ENCODE measurements around the gene TOP3A. TPM values are rescaled to one million over a fixed set of nuclear protein-coding genes. Genes with fewer than 3 reads are reported as not detected.

The TOP3A gene
- total RNA-seq, 1 donor from 2014 or later, result 49.2 TPM

DNA sequence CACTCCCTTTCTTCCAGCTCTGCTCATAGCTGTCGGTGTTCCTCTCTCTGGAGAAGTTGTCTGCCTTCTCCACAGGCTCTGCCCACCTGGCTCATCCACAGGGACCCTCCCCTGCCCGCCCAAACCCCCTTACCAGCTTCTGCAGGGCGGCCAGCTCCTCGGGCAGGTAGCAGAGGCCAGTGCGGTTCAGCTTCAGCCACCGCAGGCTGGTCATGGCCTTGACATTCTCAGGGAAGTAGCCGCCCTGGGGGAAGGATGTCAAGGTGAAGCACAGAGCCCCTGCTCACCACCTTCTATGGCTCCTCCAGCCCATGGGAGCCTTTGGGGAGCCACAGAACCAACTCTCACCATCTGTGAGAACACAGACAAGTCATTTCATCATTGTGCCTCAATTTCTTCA, 58.0 kb downstream of the TOP3A start:
- H3K36me3 Mint-ChIP-seq, result peaks cover 3% of the 10 kb centered on the region
- peaks cover 3% of the 10 kb centered on the region for H3K27me3 Mint-ChIP-seq (ENCODE audit: insufficient read depth, low read depth)

GRCh38 chr17:18256351-18256750, 58.4 kb downstream of the TOP3A start:
- Histone ChIP-seq H3K27me3 (no peaks in the 10 kb centered on the region), H3K4me1 (peaks cover 12% of the 10 kb centered on the region), H3F3A (ENCODE audit: low read depth) (peaks cover 28% of the 10 kb centered on the region), H3K9ac (no peak overlapping the region), H2AFZ (replicated peaks) (no peak overlapping the region), H3K27ac (no peak overlapping the region), H4K20me1 (ENCODE audit: low read depth) (peaks cover 36% of the 10 kb centered on the region), H3K4me2 (no peak overlapping the region), H3K9me3 (ENCODE audit: low read depth) (no peaks in the 10 kb centered on the region), H3K36me3 (no peaks in the 10 kb centered on the region), H3K4me3 (no peak overlapping the region), H3K79me2 (ENCODE audit: low read depth) (peaks cover 22% of the 10 kb centered on the region)
- H3K4me1 Mint-ChIP-seq, result peaks cover 25% of the 10 kb centered on the region
- no peak for DNase-seq (ENCODE audit: low spot score)
- H3K9me3 Mint-ChIP-seq, result no peaks in the 10 kb centered on the region
- H3K27ac Mint-ChIP-seq, result no peak overlapping the region
- peak overlapping the region; percentile 48 for H3K4me3 Mint-ChIP-seq
- TF ChIP-seq, protein P1, sequence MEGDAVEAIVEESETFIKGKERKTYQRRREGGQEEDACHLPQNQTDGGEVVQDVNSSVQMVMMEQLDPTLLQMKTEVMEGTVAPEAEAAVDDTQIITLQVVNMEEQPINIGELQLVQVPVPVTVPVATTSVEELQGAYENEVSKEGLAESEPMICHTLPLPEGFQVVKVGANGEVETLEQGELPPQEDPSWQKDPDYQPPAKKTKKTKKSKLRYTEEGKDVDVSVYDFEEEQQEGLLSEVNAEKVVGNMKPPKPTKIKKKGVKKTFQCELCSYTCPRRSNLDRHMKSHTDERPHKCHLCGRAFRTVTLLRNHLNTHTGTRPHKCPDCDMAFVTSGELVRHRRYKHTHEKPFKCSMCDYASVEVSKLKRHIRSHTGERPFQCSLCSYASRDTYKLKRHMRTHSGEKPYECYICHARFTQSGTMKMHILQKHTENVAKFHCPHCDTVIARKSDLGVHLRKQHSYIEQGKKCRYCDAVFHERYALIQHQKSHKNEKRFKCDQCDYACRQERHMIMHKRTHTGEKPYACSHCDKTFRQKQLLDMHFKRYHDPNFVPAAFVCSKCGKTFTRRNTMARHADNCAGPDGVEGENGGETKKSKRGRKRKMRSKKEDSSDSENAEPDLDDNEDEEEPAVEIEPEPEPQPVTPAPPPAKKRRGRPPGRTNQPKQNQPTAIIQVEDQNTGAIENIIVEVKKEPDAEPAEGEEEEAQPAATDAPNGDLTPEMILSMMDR (IDR thresholded peaks at IDR 0.05), result no peak
- peaks cover 3% of the 10 kb centered on the region for H3K27me3 Mint-ChIP-seq (ENCODE audit: insufficient read depth, low read depth)
- peaks cover 3% of the 10 kb centered on the region for H3K36me3 Mint-ChIP-seq

More for the DNA sequence above, 58.0 kb downstream of the TOP3A start:
- no peak for DNase-seq (ENCODE audit: low spot score)
- Histone ChIP-seq H3K79me2 (ENCODE audit: low read depth) (peaks cover 26% of the 10 kb centered on the region), H3K4me1 (peaks cover 17% of the 10 kb centered on the region), H4K20me1 (ENCODE audit: low read depth) (peaks cover 41% of the 10 kb centered on the region), H2AFZ (replicated peaks) (no peak overlapping the region), H3K27ac (no peak overlapping the region), H3K4me2 (peak overlapping the region; percentile 95), H3F3A (ENCODE audit: low read depth) (peaks cover 33% of the 10 kb centered on the region), H3K9me3 (ENCODE audit: low read depth) (no peaks in the 10 kb centered on the region), H3K27me3 (no peaks in the 10 kb centered on the region), H3K4me3 (peak overlapping the region; percentile 61), H3K9ac (no peak overlapping the region), H3K36me3 (no peaks in the 10 kb centered on the region)
- TF ChIP-seq EZH2 (IDR thresholded peaks at IDR 0.05) (no peak), EZH2phosphoT487 (IDR thresholded peaks at IDR 0.05) (no peak)
- TF ChIP-seq, protein P1 (IDR thresholded peaks at IDR 0.05), result no peak
- H3K27ac Mint-ChIP-seq, result no peak overlapping the region
- no peaks in the 10 kb centered on the region for H3K9me3 Mint-ChIP-seq
- peaks cover 25% of the 10 kb centered on the region for H3K4me1 Mint-ChIP-seq
- H3K4me3 Mint-ChIP-seq, result peak overlapping the region; percentile 96

GRCh38 chr17:18254888-18255649, 59.7 kb downstream of the TOP3A start:
- H3K79me2 ChIP-seq (ENCODE audit: low read depth), result peaks cover 19% of the 10 kb centered on the region
- no peaks in the 10 kb centered on the region for H3K36me3 ChIP-seq
- no peaks in the 10 kb centered on the region for H3K27me3 ChIP-seq
- Mint-ChIP-seq H3K27ac (no peak overlapping the region), H3K27me3 (ENCODE audit: insufficient read depth, low read depth) (peaks cover 3% of the 10 kb centered on the region), H3K9me3 (no peaks in the 10 kb centered on the region), H3K4me3 (no peak overlapping the region), H3K4me1 (peaks cover 25% of the 10 kb centered on the region), H3K36me3 (peaks cover 3% of the 10 kb centered on the region)
- no peak overlapping the region for H3K4me3 ChIP-seq
- no peaks in the 10 kb centered on the region for H3K9me3 ChIP-seq (ENCODE audit: low read depth)
- no peak overlapping the region for H3K9ac ChIP-seq
- DNase-seq (ENCODE audit: low spot score), result peak; percentile 27
- TF ChIP-seq, protein P1 (IDR thresholded peaks at IDR 0.05), result peak; percentile 23
- no peak for TF ChIP-seq EZH2 (IDR thresholded peaks at IDR 0.05)
- H3K4me2 ChIP-seq, result no peak overlapping the region
- H3K4me1 ChIP-seq, result peaks cover 9% of the 10 kb centered on the region
- no peak overlapping the region for H3K27ac ChIP-seq
- H3F3A ChIP-seq (ENCODE audit: low read depth), result peaks cover 19% of the 10 kb centered on the region
- H2AFZ ChIP-seq (replicated peaks), result no peak overlapping the region
- peaks cover 34% of the 10 kb centered on the region for H4K20me1 ChIP-seq (ENCODE audit: low read depth)
